Measurements from ENCODE around the gene SV2B. TPM values are rescaled to one million over a fixed set of nuclear protein-coding genes. Genes with fewer than 3 reads are reported as not detected.

SV2B gene
- total RNA-seq, 1 donor from 2014 or later, result 0.87 TPM

GRCh38 chr15:91186904-91187656 is 87.0 kb downstream of the SV2B start:
- no peaks in the 10 kb centered on the region for H3K36me3 ChIP-seq
- H3K4me3 ChIP-seq, result no peak overlapping the region
- no peaks in the 10 kb centered on the region for H3K9me3 ChIP-seq
- H3K27me3 ChIP-seq, result no peaks in the 10 kb centered on the region
- ATAC-seq (no peak), DNase-seq (no peak)
- no peak for TF ChIP-seq CTCF (IDR thresholded peaks at IDR 0.05)
- no peak overlapping the region for H3K27ac ChIP-seq
- intact Hi-C loops (cut with DNase I), result no loop called here
- H3K4me1 ChIP-seq, result no peaks in the 10 kb centered on the region

- Histone ChIP-seq H3K27ac (no peak overlapping the region), H3K4me1 (no peaks in the 10 kb centered on the region), H3K4me3 (no peak overlapping the region), H3K27me3 (no peaks in the 10 kb centered on the region), H3K36me3 (no peaks in the 10 kb centered on the region), H3K9me3 (no peaks in the 10 kb centered on the region)
- ATAC-seq (no peak), DNase-seq (no peak)
- intact Hi-C loops (cut with DNase I), result no loop called here
- no peak for TF ChIP-seq CTCF (IDR thresholded peaks at IDR 0.05)
Observed at GRCh38 chr15:91192285-91192684, 92.2 kb downstream of the SV2B start.

GRCh38 chr15:91192690-91193377 is 92.8 kb downstream of the SV2B start:
- ATAC-seq (no peak), DNase-seq (no peak)
- H3K4me3 ChIP-seq, result no peak overlapping the region
- no peaks in the 10 kb centered on the region for H3K9me3 ChIP-seq
- intact Hi-C loops (cut with DNase I), result no loop called here
- H3K27ac ChIP-seq, result no peak overlapping the region
- H3K36me3 ChIP-seq, result no peaks in the 10 kb centered on the region
- TF ChIP-seq CTCF (IDR thresholded peaks at IDR 0.05), result no peak
- H3K4me1 ChIP-seq, result no peaks in the 10 kb centered on the region
- H3K27me3 ChIP-seq, result no peaks in the 10 kb centered on the region

- Histone ChIP-seq H3K36me3 (no peaks in the 10 kb centered on the region), H3K4me3 (no peak overlapping the region), H3K9me3 (no peaks in the 10 kb centered on the region), H3K27ac (no peak overlapping the region), H3K27me3 (no peaks in the 10 kb centered on the region), H3K4me1 (no peaks in the 10 kb centered on the region)
- TF ChIP-seq CTCF (IDR thresholded peaks at IDR 0.05), result no peak
- no peak for ATAC-seq
- intact Hi-C loops (cut with DNase I), result no loop called here
- DNase-seq, result no peak
Observed at GRCh38 chr15:91193378-91193720, 93.3 kb downstream of the SV2B start.

- H3K4me3 ChIP-seq, result no peak overlapping the region
- ATAC-seq, result no peak
- DNase-seq, result no peak
- H3K27me3 ChIP-seq, result no peaks in the 10 kb centered on the region
- H3K36me3 ChIP-seq, result no peaks in the 10 kb centered on the region
- H3K27ac ChIP-seq, result no peak overlapping the region
- H3K9me3 ChIP-seq, result no peaks in the 10 kb centered on the region
- no peak for TF ChIP-seq CTCF (IDR thresholded peaks at IDR 0.05)
- H3K4me1 ChIP-seq, result no peaks in the 10 kb centered on the region
- intact Hi-C loops (cut with DNase I), result no loop called here
Observed at GRCh38 chr15:91196127-91196526, 96.1 kb downstream of the SV2B start.

All from upper lobe of right lung (tissue), 1 donor.